KMS-11 (cell line): Measurements from ENCODE around the gene DDX4.
"Not testable (repeated sequence)": the region's sequence is repeated elsewhere in the genome, so short reads cannot be mapped to it uniquely, and the experiment has no call there.

ENCODE experiments used
- H2AFZ ChIP-seq: fragments of 200-600 bp; sonication (generic); 2 replicates; pipeline ENCODE4 v1.6.1; 2016; ENCODE audit warnings: antibody characterized with exemption, mixed run types, low read depth
- H3K27ac ChIP-seq: fragments of 200-600 bp; sonication (generic); 2 replicates; pipeline ENCODE4 v1.6.1; 2016; ENCODE audit warnings: mild to moderate bottlenecking, mixed run types
- H3K27me3 ChIP-seq: fragments of 200-600 bp; sonication (generic); 2 replicates; pipeline ENCODE4 v1.6.1; 2017; ENCODE audit warnings: mild to moderate bottlenecking, low read depth, mixed run types, moderate library complexity; ENCODE audit not compliant: insufficient read depth
- H3K36me3 ChIP-seq: fragments of 200-600 bp; sonication (generic); 2 replicates; pipeline ENCODE4 v1.6.1; 2017; ENCODE audit warnings: mild to moderate bottlenecking, mixed run types; ENCODE audit not compliant: insufficient read depth
- H3K4me1 ChIP-seq: fragments of 200-600 bp; sonication (generic); 2 replicates; pipeline ENCODE4 v1.6.1; 2016; ENCODE audit warnings: mild to moderate bottlenecking, low read depth, mixed run types; ENCODE audit not compliant: poor library complexity, severe bottlenecking
- H3K4me2 ChIP-seq: fragments of 200-600 bp; sonication (generic); 2 replicates; pipeline ENCODE4 v1.7.0; 2016; ENCODE audit warnings: mild to moderate bottlenecking, mixed run types
- H3K4me3 ChIP-seq: fragments of 200-600 bp; sonication (generic); IDR thresholded peaks from 2 replicates; pipeline ENCODE4 v1.6.1; 2017; ENCODE audit warnings: low read depth, low read length, mixed read lengths; ENCODE audit not compliant: insufficient read depth
- H3K79me2 ChIP-seq: fragments of 200-600 bp; sonication (generic); 2 replicates; pipeline ENCODE4 v1.6.1; 2016; ENCODE audit warnings: low read depth, mixed run types; ENCODE audit not compliant: insufficient read depth
- H3K9ac ChIP-seq: fragments of 200-600 bp; sonication (generic); 2 replicates; pipeline ENCODE4 v1.6.1; 2016; ENCODE audit warnings: mild to moderate bottlenecking, mixed run types
- H4K20me1 ChIP-seq: fragments of 200-600 bp; sonication (generic); 2 replicates; pipeline ENCODE4 v1.6.1; 2016; ENCODE audit warnings: mild to moderate bottlenecking, mixed run types; ENCODE audit not compliant: insufficient read depth
- CTCF ChIP-seq: fragments of 200-600 bp; sonication (generic); conservative IDR thresholded peaks from 2 replicates; pipeline ENCODE4 v1.6.1; 2017; ENCODE audit warnings: low read depth, mild to moderate bottlenecking, antibody characterized with exemption, low read length, moderate library complexity, mixed read lengths

The DDX4 gene

DNA sequence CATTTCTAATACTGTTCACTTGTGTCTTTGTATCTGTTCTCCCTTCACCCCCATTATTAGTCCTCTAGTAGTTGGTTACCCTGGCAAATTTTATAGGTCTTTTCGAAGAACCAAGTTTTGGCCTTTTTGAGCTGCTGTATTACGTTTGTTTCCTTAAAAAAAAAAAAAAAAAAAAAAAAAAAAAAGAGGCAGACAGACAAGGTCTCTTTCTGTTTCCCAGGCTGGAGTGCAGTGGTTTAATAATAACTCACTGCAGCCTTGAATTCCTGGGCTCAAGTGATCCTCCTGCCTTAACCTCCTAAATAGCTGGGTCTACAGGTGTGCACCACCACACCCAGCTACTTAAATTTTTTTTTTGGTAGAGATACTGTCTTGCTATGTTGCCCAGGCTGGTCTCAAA is 20.9 kb downstream of the DDX4 start:
- Histone ChIP-seq H3K4me3 (no peak overlapping the region), H3K27ac (no peak overlapping the region), H3K9ac (no peak overlapping the region), H4K20me1 (no peaks in the 10 kb centered on the region), H3K36me3 (no peaks in the 10 kb centered on the region), H3K27me3 (no peaks in the 10 kb centered on the region), H3K4me2 (no peak overlapping the region), H3K4me1 (peaks cover 4% of the 10 kb centered on the region), H2AFZ (no peak overlapping the region), H3K79me2 (no peaks in the 10 kb centered on the region)
- TF ChIP-seq CTCF: no peak

DNA sequence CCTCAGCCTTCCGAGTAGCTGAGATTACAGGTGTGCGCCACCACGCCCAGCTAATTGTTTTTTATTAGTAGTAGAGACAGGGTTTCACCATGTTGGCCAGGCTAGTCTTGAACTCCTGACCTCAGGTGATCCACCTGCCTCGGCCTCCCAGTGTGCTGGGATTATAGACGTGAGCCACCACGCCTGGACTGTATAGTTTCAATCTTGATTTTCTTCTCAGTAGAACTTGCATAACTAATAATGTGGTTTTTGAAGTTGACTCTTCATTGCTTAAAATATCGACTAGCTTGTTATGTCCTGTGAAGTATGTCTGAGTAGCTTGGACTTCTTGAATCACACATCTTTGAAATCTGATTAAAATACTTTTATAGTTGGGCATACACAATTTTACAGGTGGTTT is 23.9 kb downstream of the DDX4 start:
- H2AFZ ChIP-seq, H3K79me2 ChIP-seq, H3K4me2 ChIP-seq, H3K9ac ChIP-seq, H4K20me1 ChIP-seq, H3K4me1 ChIP-seq, H3K27me3 ChIP-seq, H3K4me3 ChIP-seq, H3K36me3 ChIP-seq, H3K27ac ChIP-seq: not testable (repeated sequence)

DNA sequence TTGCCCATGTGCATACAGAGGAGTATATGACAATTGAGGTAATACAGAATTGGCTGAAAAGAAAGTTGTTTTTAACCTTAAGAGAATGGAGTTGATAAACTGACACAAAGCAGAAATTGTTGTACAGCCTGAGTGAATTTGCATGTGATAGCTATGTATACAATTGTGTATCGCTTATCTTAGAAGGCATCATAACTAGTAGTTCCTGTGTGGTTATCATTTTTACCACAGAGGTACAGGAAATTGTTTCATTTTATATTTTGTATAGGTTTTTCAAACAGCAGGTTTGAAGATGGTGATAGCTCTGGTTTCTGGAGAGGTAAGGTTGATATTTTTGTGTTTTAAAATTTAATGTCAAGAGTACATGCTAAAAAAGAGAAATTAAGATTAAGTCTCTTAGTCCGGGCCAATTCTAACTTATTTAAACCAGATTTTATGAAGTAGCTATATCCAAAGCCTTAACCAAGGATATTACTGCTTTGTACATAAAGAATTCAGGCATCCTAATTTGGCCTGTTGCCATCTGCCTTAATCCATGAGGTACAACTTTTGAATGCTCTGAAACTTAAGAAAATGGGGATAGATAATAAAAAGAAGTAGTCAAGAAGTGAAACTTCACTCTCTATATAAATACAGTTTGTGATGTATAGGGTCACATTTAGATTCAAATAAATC is 26.0 kb downstream of the DDX4 start:
- TF ChIP-seq CTCF: no peak
- Histone ChIP-seq H3K27me3 (no peaks in the 10 kb centered on the region), H3K79me2 (no peaks in the 10 kb centered on the region), H3K36me3 (no peaks in the 10 kb centered on the region), H3K4me1 (peaks cover 9% of the 10 kb centered on the region), H3K9ac (no peak overlapping the region), H2AFZ (no peak overlapping the region), H3K27ac (no peak overlapping the region), H3K4me2 (no peak overlapping the region), H3K4me3 (no peak overlapping the region), H4K20me1 (no peaks in the 10 kb centered on the region)

GRCh38 chr5:55768279-55768678 is 30.4 kb downstream of the DDX4 start:
- no peak overlapping the region for H3K27ac ChIP-seq
- H2AFZ ChIP-seq: no peak overlapping the region
- no peaks in the 10 kb centered on the region for H3K79me2 ChIP-seq
- H3K9ac ChIP-seq: no peak overlapping the region
- H3K4me3 ChIP-seq: no peak overlapping the region
- peaks cover 8% of the 10 kb centered on the region for H3K4me1 ChIP-seq
- no peaks in the 10 kb centered on the region for H3K27me3 ChIP-seq
- H4K20me1 ChIP-seq: no peaks in the 10 kb centered on the region
- H3K4me2 ChIP-seq: no peak overlapping the region
- no peaks in the 10 kb centered on the region for H3K36me3 ChIP-seq
- no peak for TF ChIP-seq CTCF

DNA sequence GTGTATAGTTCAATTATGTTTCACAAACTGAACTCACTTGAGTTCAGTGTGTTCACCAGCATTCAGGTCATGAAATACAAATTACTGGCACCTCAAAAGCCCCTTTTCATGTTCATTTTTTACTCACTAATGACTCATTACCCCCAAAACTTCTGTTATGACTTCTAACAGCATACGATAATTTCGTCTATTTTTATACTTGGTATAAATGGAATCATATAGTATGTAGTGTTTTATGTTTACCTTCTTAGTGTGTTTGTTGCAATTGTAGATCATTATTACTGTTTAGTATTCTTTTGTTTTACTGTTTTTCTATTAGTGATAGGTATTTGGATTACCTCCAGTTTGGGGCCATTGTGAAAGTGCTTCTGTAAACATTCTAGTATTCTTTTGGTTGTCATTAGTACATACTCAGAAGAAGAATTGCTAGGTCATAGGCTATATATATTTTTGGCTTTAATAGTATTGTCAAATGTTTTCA is 33.4 kb downstream of the DDX4 start:
- Histone ChIP-seq H3K27me3 (no peaks in the 10 kb centered on the region), H3K9ac (no peak overlapping the region), H3K79me2 (no peaks in the 10 kb centered on the region), H2AFZ (no peak overlapping the region), H3K27ac (no peak overlapping the region), H3K4me1 (no peaks in the 10 kb centered on the region), H3K36me3 (no peaks in the 10 kb centered on the region), H4K20me1 (no peaks in the 10 kb centered on the region), H3K4me2 (no peak overlapping the region), H3K4me3 (no peak overlapping the region)
- TF ChIP-seq CTCF: no peak
